IPS-18c (cell line): Measurements from ENCODE around the gene NLRP14.

Experiments used
- H3K4me3 ChIP-seq: 2 replicates; pipeline ENCODE4 v1.7.0; 2013; ENCODE audit warnings: low read depth, mild to moderate bottlenecking, low read length, moderate library complexity; ENCODE audit not compliant: insufficient read depth
- H3K9me3 ChIP-seq: one replicate; pipeline ENCODE4 v1.6.1; 2013; ENCODE audit warnings: mild to moderate bottlenecking, low read length, moderate library complexity; ENCODE audit not compliant: control insufficient read depth, insufficient read depth

NLRP14 gene

GRCh38 chr11:7032692-7033091 lies 12.4 kb downstream of the NLRP14 start:
- Histone ChIP-seq H3K4me3 (no peak overlapping the region), H3K9me3 (no peaks in the 10 kb centered on the region)

- no peaks in the 10 kb centered on the region for H3K9me3 ChIP-seq
These were observed 13.7 kb downstream of the NLRP14 start for GRCh38 chr11:7034019-7034418.

DNA sequence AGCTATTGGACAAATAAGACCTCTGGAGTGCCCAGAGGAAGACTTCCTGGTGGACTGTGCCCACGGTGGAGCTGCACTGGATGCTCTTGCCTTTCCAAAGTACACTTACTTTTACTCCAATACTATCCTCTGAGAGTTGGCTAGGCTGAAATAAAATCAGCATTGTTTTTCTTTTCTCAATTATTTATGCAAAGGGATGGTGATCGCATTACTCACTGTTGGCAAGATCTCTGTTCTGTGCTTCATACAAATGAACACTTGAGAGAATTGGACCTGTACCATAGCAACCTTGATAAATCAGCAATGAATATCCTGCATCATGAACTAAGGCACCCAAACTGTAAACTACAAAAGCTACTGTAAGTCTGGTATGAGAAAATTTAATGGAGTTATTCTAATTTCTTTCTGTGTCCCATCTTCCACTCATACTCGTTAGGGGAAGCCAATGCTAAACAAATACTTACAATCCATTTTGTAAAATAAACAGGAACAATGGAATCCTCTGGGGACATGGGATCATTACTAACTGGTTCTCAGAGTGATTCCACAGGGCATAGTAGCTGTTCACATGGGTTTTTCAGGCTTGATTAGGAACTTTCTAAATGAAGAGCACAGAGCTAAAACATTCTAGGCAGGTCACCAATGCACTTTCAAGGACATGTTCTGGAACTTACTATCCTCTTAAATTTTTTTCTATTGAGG lies 26.3 kb downstream of the NLRP14 start:
- Histone ChIP-seq H3K4me3 (no peak overlapping the region), H3K9me3 (no peaks in the 10 kb centered on the region)

More at GRCh38 chr11:7034019-7034418, 13.7 kb downstream of the NLRP14 start:
- no peak overlapping the region for H3K4me3 ChIP-seq

GRCh38 chr11:7050191-7050590 lies 29.9 kb downstream of the NLRP14 start:
- no peaks in the 10 kb centered on the region for H3K9me3 ChIP-seq

DNA sequence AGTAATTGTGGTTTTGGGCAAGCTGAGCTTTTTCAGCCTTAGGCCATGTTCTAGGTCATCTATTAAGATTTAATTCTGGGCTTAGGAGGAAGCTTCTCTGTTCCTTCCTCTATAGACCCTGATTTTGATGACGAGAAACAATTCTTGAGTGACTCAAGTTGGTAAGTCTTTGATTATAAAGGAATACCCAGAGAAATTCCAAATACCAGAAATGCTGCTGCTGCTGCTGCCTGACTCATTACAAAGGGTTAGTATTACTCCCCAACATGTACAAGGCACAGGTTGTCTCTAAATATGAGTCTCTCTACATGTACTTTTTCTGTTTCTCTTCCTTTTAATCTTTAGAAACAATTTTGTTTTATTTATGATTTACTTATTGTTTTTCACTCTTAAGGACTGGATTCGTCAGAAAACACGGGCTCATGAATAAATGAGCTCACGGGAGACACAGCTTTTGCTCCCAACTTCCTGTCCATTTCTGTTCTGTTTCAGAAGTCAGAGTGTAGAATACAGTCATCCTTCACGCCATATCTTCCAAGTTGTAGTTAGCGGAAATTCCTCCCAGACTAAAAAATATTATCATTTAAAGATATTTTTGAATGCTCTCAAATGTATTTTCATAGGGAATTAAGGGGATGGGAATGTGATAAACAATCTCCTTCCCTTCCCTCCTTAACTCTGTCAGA lies 36.7 kb downstream of the NLRP14 start:
- H3K9me3 ChIP-seq, result no peaks in the 10 kb centered on the region
- H3K4me3 ChIP-seq, result no peak overlapping the region

More at GRCh38 chr11:7050191-7050590, 29.9 kb downstream of the NLRP14 start:
- no peak overlapping the region for H3K4me3 ChIP-seq

- Histone ChIP-seq H3K9me3 (no peaks in the 10 kb centered on the region), H3K4me3 (no peak overlapping the region)
These were observed 37.4 kb downstream of the NLRP14 start for GRCh38 chr11:7057641-7058040.

GRCh38 chr11:7060868-7061267 lies 40.6 kb downstream of the NLRP14 start:
- no peak overlapping the region for H3K4me3 ChIP-seq
- no peaks in the 10 kb centered on the region for H3K9me3 ChIP-seq

- no peaks in the 10 kb centered on the region for H3K9me3 ChIP-seq
- no peak overlapping the region for H3K4me3 ChIP-seq
These were observed 42.3 kb downstream of the NLRP14 start for GRCh38 chr11:7062534-7062933.

DNA sequence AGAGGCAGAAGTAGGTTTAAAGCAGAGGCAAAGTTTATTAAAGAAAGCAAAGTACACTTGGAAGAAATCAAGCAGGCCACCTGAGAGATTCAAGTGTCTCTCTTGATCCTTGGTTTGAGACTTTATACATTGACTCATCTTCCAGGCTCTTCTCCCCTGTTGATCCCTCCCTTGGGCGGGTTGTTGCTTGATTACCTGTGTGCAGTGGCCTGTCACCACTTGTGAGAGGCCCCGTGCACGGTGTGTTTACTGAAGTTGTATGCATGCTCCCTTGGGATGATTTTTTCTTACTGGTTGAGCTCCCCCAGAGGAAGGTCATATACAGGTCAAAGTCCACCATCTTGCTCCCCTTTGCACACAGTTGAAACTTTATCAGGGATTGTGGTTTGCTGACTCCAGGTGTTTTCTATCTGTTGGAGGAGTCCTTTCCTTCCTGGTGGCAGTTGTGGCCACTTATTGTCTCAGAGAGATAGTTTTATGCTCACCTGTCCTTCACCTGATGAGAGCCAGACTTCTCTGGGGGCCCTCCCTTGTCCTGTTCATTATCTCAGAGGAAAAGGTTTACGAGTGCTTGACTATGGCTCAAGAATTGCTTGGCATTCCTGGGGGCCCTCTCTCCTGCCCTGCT lies 52.2 kb downstream of the NLRP14 start:
- H3K9me3 ChIP-seq, result no peaks in the 10 kb centered on the region
- H3K4me3 ChIP-seq, result no peak overlapping the region

DNA sequence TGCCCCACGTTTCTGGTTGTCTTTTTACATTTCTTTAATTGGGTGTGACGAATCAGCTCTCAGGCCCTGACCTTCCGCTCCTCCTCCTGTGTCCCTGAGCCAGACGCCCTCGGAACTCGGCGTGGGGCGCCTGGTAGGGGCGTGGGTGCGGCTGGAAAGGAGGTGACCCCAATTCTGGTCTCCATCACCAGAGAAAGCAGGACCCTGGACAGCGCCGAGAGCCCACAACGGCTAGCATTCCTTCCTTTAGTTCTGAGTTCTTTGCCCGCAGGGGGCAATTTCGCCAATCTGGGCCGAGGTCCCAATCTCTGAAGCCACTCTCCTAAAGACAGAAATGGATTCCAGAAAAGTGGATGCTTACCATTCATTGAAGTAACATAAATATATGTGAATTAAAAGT lies 56.8 kb downstream of the NLRP14 start:
- peaks cover 4% of the 10 kb centered on the region for H3K9me3 ChIP-seq
- no peak overlapping the region for H3K4me3 ChIP-seq

DNA sequence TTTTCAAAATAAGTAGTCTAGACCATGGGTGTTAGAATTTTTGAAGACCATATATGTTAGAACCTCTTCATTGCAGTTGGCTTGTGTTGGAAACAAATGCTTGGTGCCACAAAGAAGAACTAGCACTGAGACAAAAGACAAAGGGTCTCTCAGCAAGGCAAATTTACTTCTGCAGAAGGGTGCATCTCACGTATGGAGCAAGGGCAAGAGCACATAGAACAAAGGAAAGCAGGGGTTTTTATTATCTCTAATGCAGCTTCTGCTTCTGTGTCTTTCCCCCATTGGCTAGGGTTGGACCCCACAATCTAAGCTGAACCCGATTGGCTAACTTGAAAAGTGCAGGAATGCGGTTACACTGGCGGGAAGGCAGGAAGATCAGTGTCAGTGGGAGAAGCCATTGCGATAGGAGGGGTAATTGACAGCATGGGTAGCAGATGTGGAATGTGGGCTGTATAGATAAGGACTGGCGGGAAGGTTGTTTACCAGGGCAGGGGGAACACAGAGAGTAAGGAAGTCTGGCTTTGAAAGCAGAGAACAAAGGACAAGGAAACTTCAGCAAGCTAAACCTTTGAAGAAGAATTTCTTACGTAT lies 59.4 kb downstream of the NLRP14 start:
- no peak overlapping the region for H3K4me3 ChIP-seq
- peaks cover 7% of the 10 kb centered on the region for H3K9me3 ChIP-seq

DNA sequence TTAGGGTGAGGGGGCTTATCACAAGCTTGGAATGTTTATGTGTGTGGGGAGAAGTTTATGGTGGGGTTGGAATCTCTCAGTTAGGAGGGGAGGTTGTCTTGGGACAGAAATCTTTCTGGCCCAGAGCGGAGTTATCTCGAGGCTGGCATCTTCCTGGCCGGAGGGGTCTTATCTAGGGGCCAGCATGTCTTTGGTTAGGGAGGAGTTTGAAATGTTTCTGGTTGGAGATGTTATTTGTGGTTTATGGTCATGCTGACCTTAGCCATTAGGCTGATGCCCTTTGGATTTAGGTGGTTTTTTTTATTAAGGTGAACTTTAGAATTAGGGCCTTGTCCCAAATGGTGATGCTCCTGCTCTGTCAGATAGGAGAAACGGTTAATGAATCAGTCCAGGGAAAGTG lies 60.6 kb downstream of the NLRP14 start:
- Histone ChIP-seq H3K4me3 (no peak overlapping the region), H3K9me3 (peaks cover 7% of the 10 kb centered on the region)

DNA sequence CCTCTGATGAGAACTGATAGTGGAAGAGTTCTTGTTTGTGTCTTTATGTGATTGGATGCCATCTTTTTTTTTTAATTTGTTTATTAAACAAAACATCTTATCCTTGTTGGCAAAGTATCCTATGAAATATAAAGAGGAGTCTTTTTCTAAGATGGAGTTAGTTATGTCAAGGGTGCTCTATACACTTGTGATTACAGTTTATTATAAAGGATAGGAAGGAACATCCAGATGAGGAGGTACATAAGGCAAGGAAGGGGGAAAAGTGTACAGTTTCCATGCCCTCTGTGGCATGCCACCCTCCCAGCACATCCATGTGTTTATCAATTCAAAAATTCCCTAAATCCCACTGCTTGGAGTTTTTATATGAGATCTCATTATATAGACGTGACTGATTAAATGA lies 61.2 kb downstream of the NLRP14 start:
- H3K9me3 ChIP-seq, result peaks cover 7% of the 10 kb centered on the region
- no peak overlapping the region for H3K4me3 ChIP-seq

- Histone ChIP-seq H3K9me3 (peaks cover 9% of the 10 kb centered on the region), H3K4me3 (no peak within 1 kb of the TSS)
These were observed 68.6 kb downstream of the NLRP14 start, which contains the start of gene RBMXL2 for GRCh38 chr11:7088921-7089320. Gene RBMXL2 (plus strand): TSS chr11:7088998. CDS start chr11:7089121, 123 bp downstream.

DNA sequence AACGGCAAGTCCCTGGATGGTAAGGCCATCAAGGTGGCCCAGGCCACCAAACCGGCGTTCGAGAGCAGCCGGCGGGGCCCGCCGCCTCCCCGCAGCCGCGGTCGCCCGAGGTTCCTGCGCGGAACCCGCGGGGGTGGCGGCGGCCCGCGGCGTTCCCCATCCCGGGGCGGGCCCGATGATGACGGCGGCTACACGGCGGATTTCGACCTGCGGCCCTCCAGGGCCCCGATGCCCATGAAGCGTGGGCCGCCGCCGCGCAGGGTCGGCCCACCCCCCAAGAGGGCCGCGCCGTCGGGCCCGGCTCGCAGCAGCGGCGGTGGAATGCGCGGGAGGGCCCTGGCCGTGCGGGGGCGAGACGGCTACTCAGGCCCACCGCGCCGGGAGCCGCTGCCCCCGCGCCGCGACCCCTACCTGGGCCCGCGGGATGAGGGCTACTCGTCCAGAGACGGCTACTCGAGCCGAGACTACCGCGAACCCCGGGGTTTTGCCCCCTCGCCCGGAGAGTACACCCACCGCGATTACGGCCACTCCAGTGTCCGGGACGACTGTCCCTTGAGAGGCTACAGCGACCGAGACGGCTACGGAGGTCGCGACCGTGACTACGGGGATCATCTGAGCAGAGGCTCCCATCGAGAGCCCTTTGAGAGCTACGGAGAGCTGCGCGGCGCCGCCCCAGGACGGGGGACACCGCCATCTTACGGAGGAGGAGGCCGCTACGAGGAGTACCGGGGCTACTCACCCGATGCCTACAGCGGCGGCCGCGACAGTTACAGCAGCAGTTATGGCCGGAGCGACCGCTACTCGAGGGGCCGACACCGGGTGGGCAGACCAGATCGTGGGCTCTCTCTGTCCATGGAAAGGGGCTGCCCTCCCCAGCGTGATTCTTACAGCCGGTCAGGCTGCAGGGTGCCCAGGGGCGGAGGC lies 69.3 kb downstream of the NLRP14 start:
- H3K9me3 ChIP-seq, result peaks cover 9% of the 10 kb centered on the region
- H3K4me3 ChIP-seq, result no peak overlapping the region

GRCh38 chr11:7098235-7098832 lies 78.1 kb downstream of the NLRP14 start:
- H3K9me3 ChIP-seq, result no peaks in the 10 kb centered on the region
- no peak overlapping the region for H3K4me3 ChIP-seq
